NCI-H2196 treated with DMSO at 0.1 percent for 48 hours (cell line): Measurements from ENCODE around the gene MAF.

Experiments
- DNase-seq: peaks from one replicate; lab custom pipeline; 2025; ENCODE audit not compliant: unreplicated experiment; lab: John Stamatoyannopoulos, UW

MAF gene

GRCh38 chr16:79547085-79547484 is 53.5 kb downstream of the MAF start:
- no peak for DNase-seq
